OCI-M1 (cell line): ENCODE results near the gene DNER.

Source experiments
- DNase-seq: peaks from one replicate; lab custom pipeline; 2025; lab: John Stamatoyannopoulos, UW

Gene DNER

DNA sequence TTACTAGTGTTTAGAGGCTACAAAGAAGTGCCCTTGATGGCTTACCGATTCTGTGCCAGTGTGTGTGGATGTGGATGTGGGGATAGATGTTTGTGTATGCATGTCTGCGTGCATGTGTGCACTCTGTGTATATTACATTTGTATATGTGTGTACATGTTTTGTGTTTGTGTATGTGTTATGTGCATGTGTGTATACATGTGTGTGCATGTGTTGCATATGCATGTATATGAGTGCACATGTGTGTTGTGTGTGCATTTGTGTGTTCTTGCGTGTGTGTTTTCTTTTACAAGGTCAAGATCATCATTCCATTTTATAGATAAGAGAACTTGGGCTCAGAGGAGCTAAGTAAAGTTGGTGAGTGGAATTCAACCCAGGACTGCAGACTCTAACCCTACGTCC is 226.1 kb downstream of the DNER start:
- no peak for DNase-seq

DNA sequence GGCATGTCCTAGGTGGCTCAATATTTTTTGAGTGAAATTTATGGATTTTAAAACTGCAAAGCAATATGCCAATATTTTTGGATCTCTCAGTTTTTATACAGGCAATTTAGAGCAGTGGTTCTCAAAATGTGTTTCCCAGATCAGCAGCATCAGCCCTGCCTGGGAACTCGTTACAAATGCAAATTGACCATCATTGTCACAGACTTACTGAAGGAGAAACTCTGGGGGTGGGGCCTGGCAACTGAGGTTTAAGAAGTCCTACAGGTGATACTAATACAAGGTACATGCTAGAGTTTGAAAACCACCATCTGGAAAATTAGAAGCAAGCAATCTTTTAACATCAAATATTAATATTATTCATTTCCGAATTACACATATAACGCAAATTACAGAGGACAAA is 227.7 kb downstream of the DNER start:
- no peak for DNase-seq

DNA sequence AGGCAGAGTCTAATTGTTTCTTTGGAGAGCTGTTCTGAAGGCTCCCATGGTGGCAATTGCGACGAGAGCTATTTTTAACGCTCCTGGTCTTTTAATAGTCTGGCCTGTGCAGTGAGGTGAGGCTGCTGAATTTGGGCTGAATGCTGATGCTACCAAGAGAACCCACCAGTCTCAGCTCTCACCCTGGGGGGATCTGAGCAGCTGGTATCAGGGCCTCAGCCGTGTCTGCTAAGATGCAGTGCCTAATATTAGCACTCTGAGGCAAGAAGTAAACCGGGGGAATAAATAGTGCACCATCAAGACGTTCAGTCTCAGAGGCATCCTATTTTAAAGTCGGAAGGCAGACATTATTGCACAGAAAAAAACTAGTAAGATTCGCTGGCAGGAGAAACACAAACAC is 228.5 kb downstream of the DNER start:
- DNase-seq: no peak

DNA sequence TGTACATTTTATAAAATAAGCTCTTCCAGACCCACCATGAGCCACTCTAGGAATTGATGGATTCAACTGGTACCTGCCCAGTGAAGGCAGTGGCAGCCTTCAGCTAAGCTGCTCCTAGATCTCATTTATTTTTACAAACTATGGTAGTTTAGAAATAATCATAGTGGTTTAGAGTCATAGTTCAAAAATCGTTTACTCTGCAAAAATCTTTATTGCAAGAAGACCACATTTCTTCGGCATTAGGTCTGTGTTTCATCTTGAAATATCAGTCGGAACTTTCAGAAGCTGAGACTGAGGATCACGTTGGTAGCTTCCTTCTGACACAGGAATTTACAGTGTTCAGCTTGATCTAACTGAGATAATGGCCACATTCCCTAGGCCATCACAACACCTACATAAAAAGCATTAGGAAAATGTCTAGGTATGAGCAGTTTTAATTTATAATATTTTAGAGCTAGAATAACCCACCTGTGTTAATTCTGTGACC is 237.0 kb downstream of the DNER start:
- no peak for DNase-seq

DNA sequence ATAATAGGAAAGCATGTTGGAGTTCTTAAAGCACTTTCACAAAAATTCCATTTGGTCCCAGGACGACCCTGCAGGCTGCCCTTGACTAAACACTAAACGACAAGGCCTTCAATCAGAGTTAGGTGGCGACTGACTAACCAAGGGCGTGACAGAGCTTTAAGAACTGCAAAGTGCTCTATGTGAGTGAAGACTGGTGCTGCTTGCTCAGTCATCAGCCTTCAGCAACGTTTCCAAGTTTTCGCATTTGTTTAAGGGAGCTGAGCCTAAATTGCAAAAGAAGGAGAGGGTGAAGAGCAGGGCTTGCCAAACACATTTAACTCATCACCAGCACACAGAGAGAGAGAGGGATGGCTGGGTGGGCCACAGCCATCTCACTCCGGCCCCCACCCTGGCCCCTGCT is 238.6 kb downstream of the DNER start:
- DNase-seq: no peak

DNA sequence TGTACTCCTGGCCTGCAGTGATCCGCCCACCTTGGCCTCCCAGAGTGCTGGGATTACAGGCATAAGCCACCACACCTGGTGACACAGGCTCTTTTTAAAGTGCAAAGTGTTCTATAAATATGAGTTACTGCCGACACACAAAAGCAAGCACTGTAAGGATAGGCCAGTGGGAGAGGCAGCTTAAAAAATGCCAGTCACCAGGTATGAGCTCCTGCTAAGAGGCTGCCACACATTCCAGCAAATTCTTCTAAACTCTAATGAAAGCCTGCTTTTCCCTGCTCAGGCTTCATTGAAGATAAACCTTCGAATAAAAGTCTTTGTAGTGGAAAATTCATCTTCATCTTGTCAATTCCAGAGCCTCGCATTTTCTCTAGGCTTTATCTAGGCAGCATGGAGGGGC is 240.2 kb downstream of the DNER start:
- no peak for DNase-seq

DNA sequence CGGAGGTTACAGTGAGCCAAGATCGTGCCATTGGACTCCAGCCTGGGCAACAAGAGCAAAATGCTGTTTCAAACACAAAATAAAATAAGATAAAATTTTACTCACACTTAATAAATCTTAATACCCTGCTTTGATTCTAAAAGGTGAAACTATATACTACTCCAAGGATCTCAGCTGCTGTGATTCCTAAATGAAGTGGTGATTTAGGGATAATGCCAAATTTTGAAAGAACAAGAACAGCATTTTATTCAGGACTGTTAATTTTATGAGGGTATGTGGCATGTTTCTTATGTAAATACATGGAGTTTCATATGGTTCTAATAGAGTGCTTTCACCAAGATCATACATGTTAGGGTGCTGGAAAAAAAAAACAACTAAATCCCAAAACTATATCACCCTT is 243.6 kb downstream of the DNER start:
- no peak for DNase-seq

DNA sequence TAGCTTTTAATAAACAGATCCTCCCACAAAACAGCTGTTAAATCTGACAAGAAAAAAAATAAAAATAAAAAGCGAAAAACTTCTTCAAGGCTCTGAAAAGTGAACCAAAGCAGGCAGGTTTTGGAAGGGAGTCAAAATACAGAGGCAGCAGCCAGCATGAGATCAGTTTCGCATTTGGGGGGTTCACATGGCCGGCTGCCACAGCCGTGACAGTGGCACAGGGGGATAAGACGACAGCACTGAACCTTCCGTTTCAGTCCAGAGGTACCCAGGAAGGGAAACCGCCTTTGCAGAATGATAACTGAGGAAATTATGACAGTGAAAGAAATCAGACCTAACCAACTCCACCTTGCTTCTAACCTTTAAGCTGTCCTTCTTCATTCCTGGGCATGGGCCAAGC is 246.6 kb downstream of the DNER start:
- no peak for DNase-seq

DNA sequence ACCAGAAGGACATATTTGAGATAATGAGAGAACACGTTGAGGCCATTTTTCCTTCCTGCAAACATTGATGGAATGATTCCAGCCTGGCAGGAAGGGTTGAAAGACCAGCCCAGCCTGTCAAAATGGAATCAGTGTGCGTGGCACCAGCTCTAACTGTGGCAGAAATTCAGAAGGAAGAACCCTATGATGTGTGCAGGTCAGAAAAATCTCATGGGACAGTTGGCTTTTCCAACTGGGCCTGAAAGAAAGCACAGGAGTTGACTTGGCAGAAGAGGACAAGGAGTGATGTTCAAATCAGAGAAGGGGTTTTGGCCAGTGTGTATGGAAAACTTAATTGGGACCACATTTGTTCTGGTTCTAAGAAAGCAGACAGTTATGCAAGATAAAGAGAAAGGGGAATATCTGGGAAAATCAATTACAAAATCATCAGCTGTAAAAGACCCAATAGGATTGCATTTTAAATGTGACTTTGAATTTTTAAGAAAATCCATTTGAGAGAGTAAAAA is 250.5 kb downstream of the DNER start:
- DNase-seq: no peak

DNA sequence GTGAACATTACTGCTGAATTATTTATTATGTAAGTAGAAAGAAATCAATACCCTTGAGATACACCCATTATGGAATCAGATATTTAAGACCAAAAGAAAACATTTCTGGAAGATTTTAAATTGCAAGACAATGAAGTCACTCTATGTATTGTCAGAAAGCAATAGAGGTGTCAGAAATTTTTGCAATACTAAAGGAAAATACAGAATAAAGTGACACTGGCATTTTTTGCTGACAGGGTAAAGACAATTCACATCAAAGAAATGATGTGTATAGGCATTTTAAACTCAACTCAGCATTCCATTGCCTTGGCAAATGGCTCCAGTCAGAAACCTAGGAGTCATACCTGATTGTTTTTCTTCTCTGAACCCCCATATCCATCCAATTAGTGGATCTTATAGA is 252.2 kb downstream of the DNER start:
- no peak for DNase-seq

DNA sequence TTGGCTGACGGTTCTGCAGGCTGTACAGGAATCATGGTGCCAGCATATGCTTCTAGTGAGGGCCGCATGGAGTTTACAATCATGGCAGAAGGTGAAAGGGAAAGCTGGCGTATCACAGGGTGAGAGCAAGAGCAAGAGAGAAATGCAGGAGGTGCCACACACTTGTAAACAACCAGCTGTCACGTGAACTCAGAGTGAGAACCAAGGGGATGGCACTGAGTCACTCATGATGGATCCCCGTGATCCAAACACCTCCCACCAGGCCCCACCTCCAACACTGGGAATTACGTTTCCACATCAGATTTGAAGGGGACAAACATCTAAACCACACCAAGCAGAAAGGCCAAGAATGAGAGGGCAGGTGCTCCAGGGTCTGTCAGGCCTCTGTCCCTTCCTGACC is 258.3 kb downstream of the DNER start:
- no peak for DNase-seq

DNA sequence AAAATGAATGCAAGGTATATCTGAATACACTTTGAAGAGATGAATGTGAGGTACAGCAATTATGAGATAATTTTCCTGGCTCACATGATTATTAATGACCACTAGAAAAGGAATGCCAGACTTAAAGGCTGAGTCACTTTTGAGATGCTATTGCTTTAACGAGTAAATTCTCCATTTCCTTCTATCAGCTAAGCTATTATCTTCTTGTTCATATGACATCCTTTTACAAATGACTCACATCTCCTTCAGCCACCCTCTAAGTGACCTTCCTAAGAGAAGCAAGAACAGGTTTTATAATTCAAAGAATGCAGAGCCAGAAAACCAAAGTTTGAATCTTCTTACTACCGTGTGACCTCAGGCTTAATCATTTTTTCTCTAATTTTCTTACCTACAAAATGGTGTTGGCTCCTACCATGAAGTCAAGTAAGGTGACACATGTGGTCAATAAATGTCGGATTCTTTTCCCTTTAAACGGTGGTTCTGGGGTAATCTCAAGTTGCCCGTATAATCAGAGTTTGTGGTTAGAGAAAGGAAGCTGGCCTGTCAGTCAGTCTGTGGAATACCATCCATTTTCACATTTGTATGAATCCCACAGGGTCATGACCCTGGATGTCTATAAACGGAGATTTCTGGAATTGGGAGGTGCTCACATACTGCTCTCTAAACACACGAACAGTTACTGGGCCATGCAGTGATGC is 259.3 kb downstream of the DNER start:
- DNase-seq: no peak

DNA sequence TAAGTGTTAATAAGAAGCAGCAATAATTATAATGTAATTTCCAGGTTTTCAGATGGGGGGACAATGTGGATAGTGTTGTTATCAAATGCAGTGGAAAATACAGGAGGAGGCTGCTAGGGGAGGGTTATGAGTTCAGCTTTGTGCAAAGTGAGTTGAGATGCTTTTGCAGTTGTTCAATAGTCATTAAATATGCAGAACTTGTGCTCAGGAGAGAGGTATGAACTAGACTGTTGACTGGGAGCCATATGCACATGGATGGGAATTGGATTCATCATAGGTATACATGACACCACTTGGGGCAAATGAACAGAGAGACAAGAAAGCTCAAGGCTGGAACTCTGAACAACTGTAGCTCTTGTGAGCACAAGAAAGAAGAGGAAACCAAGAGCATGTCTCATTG is 261.1 kb downstream of the DNER start:
- no peak for DNase-seq

DNA sequence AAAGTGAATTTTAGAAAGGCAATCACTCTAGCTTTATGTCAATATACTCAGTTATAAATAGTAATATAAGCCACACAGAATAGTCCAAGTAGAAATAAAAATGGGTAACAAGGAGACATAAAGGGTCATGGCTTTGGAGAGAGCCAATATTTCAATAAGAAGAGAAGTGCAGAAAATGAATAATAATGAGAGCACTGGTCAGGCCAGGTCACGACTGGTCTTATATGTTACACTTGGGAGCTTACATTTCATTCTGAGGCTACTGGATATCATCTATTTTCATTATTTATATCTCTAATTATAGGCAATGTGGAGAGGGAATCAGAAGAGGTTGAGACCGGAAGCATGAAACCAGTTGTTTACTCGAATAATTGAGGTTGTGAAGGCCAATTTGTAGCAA is 262.5 kb downstream of the DNER start:
- DNase-seq: no peak

DNA sequence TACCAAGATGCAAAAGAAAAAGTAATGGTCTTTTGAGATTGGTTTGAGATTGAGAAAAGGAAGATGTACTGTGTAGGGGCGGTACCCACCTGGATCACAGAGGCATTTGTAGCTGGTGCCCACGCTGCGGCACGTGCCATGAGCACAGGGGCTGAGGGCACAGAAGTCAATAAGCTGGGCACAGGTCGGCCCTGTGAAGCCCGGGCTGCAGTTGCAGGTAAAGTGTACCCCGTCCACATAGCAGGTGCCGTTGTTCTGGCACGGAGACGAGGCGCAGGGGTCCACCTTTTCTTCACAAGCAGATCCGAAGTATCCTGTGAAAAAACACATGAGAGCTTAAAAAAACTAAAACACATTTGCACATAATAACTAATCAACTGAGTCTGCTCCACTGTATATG is 267.1 kb downstream of the DNER start:
- no peak for DNase-seq

DNA sequence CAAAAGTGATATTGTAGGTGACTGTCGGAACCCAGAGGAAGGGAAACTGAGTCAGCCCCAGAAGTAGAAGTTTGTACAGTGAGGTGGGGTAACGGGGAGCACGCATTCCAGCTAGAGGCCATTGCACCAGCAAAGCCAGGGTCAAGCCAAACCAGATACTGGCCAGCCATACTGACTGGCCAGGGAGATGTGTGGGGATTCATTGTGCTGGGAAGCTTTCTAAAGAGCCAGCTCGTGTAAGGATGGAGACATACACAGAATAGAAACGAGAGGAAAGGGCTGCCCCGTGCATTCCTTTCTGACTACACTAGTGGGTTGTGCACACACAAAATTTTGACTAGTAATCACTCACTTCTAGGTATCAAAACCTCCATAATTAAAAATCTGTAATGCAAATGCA is 268.0 kb downstream of the DNER start:
- no peak for DNase-seq

DNA sequence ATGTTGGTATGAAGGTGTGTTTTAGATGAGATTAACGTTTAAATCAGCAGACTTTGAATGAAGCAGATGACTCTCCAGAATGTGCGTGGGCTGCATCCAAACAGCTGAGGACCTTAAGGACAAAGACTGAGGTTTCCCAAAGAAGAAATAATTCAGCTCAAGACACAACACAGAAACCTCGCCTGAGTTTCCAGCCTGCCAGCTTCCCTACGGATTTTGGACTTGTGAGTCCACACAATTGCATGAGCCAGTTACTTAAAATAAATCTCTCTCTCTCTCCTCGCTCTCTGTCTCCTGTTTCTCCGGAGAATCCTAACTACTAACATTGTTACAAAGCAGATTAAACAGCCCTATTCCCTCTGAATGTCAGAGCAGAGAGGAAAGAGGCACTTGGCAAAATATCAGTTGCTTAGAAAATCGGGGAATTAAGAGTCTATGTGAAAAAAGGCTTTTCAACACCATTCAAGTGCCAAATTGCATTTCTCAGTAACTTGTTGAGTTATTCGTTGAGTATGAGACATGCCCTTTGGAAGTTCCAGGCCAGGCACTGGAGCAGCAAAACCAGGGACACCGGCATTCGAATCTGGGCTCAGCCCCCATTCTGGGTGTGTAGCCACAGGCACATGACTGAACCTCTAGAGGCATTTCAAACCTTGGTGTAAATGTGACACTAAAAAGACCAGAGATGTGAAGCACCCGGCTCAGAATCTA is 268.7 kb downstream of the DNER start:
- no peak for DNase-seq

DNA sequence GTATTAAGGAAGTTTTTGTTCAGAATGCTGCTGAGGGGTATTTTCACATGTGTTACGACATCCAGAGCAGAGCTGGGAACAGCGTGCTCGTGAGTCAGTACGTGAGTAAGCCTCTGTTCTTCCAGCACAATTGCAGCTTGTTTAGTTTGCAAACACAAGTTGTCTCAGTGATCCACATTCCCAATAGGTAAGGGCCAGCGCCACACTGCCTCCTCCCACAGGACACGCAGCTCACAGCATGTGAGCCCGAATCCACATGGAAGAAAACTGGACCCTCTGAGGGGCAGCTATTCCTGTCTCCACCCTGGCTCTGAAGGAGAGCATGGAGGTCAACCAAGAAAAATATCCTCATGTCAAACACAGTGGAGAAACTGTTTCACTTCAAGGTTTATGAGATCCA is 269.3 kb downstream of the DNER start:
- DNase-seq: no peak

DNA sequence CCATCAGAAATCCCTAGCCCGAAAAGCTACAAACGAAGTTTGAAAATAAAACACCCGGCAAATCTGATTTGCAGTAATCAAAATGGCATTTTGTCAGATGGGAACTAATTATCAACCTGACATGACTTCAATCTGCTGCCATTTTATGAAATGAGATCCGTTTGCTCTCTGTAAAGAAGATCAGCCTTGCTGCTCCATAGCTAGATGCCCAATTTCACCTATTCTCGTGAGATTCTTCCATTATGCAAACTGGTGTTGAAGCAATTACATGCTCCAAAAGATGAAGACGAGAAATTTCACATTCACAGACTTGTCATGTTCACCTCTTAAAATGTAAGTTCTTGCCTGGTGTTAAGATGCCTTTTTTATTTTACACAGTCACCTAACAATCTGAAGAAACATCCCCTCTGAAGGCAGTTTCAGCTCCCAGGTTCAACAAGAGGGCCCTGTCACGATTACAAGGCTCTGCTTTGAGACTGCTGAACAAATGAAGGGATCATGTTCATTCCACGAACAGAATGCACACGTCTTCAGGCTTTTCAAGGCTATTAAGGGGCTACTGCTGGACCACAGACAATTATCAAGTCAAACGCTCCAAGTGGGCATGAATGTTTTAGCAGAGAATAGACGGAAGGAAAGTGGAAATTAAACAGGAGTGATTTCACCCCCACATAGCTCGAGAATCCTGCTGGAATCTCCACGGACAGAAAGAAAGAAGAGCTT is 270.6 kb downstream of the DNER start:
- DNase-seq: no peak

DNA sequence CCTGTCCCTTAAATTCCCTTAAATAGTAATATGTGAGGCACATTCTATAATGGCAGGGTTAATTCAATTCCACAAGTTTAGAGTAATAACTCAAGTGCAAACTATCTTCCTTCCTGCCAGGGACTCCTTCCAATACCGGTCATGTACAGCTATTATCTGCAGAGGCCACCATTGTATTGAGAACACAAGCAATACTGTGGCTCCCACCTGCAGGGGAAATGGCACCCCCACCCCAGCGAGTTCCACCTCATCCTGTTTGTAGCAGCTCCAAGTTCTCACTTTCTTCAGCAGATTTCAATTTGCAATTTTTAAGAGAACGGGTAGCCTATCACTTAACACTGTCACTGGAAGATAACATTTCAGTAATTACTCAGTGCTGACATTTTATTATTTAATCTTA is 271.2 kb downstream of the DNER start:
- DNase-seq: no peak

DNA sequence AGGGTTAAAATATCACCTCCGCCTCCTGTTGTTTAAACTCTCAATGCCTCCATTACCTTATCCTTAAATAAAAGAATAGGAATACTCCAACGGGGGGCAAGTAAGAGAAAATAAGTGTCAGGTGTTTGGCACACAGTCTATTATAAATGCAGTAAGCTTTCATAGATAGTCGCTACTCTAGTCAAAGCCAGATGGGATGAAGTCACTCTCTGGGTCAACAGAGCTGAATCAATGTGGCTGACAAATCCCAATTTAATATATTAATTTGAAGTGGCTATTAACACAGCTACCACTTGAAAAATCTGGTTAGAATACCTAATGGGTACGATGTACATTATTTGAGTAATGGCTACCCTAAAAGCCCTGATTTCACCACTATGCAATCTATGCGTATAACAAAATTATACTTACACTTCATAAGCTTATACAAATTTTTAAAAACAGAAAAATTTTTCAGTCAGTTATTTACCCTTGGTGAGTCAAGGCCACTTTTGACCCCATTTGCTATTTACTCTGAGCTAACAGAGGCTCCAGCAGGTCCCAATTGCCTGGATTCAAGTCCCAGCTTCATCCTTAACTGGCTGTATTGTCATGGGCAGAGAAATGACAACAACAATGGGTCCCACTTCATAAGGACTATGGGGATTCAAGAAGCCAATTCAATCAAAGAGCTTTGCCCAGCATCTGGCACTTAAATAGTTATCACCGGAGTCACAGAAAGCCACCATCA is 275.8 kb downstream of the DNER start:
- DNase-seq: no peak

DNA sequence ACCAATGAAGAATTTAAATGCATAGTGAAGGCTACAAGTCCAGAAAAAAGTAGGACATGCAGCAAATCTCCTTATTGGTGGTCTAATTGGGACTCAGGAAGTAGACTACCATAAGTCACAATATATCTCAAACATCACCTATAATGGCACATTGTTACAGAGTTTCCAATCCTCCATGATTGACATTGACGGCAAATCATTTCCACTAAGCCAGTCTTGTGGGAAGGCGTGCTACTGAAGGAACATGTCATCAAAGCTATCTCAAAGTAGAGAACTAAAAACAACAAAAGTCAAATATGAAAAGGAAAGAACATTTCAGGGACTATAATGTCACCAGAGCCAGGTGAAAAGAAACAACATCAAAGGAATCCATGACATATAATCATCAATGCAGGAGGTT is 276.9 kb downstream of the DNER start:
- no peak for DNase-seq
